Endothelial cell of umbilical vein (primary cell): ENCODE data around the gene FAM222B. TPM values are rescaled to one million over a fixed set of nuclear protein-coding genes. Genes with fewer than 3 reads are reported as not detected.

Source experiments
- BruUV-seq: library from RNA; stranded (reverse); fragments of 400-500 nt; replicated peaks from 2 replicates; lab custom pipeline; 2021; lab: Mats Ljungman, UMichigan
- CTCF ChIA-PET: fragments of 300-600, 350-600 bp; sonication (Branson Sonifier 250); formaldehyde crosslinking; loops from one replicate; lab custom pipeline; 2021; ENCODE audit warnings: antibody characterized with exemption, inconsistent platforms; lab: Charles Lee
- POLR2A ChIA-PET: fragments of 300-600, 350-600 bp; sonication (Branson Sonifier 250); formaldehyde crosslinking; loops from one replicate; lab custom pipeline; 2021; ENCODE audit warnings: antibody characterized with exemption, inconsistent platforms; lab: Charles Lee
- DNase-seq: peaks from one replicate; pipeline ENCODE4 v3.0.0-alpha.2; 2011; ENCODE audit warnings: low read depth, low spot score
- FAIRE-seq: peaks from 2 replicates; lab custom pipeline; 2011; peaks lifted over from hg19 to GRCh38; lab: Jason Lieb, UNC
- H2AFZ ChIP-seq: 2 replicates; pipeline ENCODE4 v1.6.0; 2012; ENCODE audit warnings: low read depth, low read length, control low read depth, inconsistent platforms
- H3K27ac ChIP-seq: 2 replicates; pipeline ENCODE4 v1.5.1; 2011; ENCODE audit warnings: low read depth, mild to moderate bottlenecking, control low read depth, low read length, moderate library complexity; ENCODE audit not compliant: insufficient read depth
- H3K27me3 ChIP-seq, 2 experiments: 2 replicates each; pipeline versions ENCODE4 v1.6.0 to v1.6.1; 2011; ENCODE audit warnings: low read length in 2 of 2, mixed read lengths in 1 of 2; ENCODE audit not compliant: control insufficient read depth in 2 of 2, insufficient read depth in 2 of 2
- H3K36me3 ChIP-seq, 2 experiments: 2 replicates in 1 of 2; 3 replicates in 1 of 2; pipeline ENCODE4 v1.5.1; 2011; ENCODE audit warnings: low read length in 2 of 2, mild to moderate bottlenecking in 1 of 2, moderate library complexity in 1 of 2; ENCODE audit not compliant: control insufficient read depth in 2 of 2, insufficient read depth in 2 of 2; ENCODE audit errors: extremely low read depth in 1 of 2
- H3K4me1 ChIP-seq: 3 replicates; pipeline ENCODE4 v1.5.1; 2011; ENCODE audit warnings: mild to moderate bottlenecking, low read length; ENCODE audit not compliant: control insufficient read depth, insufficient read depth; ENCODE audit errors: extremely low read depth
- H3K4me2 ChIP-seq: 2 replicates; pipeline ENCODE4 v1.6.1; 2011; ENCODE audit warnings: low read length, control low read depth, mixed read lengths; ENCODE audit not compliant: insufficient read depth
- H3K4me3 ChIP-seq, 3 experiments: fragments of 200-600 bp in 1 of 3; sonication (generic), shearing (Covaris generic) in 1 of 3; replicated peaks in 1 of 3; 2 replicates each; pipeline ENCODE4 v1.5.1; 2011 to 2016; ENCODE audit warnings: control low read depth in 3 of 3, low read length in 3 of 3, mild to moderate bottlenecking in 2 of 3, inconsistent platforms in 1 of 3, low read depth in 1 of 3, moderate library complexity in 1 of 3; ENCODE audit not compliant: insufficient read depth in 1 of 3
- H3K79me2 ChIP-seq: 2 replicates; pipeline ENCODE4 v1.6.0; 2012; ENCODE audit warnings: low read length, inconsistent platforms; ENCODE audit not compliant: control insufficient read depth, insufficient read depth
- H3K9ac ChIP-seq: replicated peaks from 2 replicates; pipeline ENCODE3; 2011; ENCODE audit warnings: low read length, control low read depth; ENCODE audit not compliant: insufficient read depth; ENCODE audit errors: extremely low read depth
- H3K9me1 ChIP-seq: replicated peaks from 3 replicates; pipeline ENCODE4 v1.6.0; 2011; ENCODE audit warnings: mild to moderate bottlenecking, low read length; ENCODE audit not compliant: control insufficient read depth, insufficient read depth; ENCODE audit errors: extremely low read depth
- H3K9me3 ChIP-seq: replicated peaks from 2 replicates; pipeline ENCODE4 v1.5.1; 2012; ENCODE audit warnings: low read length, inconsistent platforms; ENCODE audit not compliant: control insufficient read depth, insufficient read depth
- H4K20me1 ChIP-seq: replicated peaks from 2 replicates; pipeline ENCODE3; 2011; ENCODE audit warnings: mild to moderate bottlenecking, low read length; ENCODE audit not compliant: control insufficient read depth, insufficient read depth; ENCODE audit errors: extremely low read depth
- EZH2 ChIP-seq: IDR thresholded peaks from 2 replicates; pipeline ENCODE4 v1.6.1; 2012; ENCODE audit warnings: borderline replicate concordance, low read depth, mild to moderate bottlenecking, moderate library complexity, low read length, inconsistent platforms; ENCODE audit not compliant: severe bottlenecking
- FOS ChIP-seq: IDR thresholded peaks from 2 replicates; pipeline ENCODE4 v1.6.1; 2011; ENCODE audit warnings: mild to moderate bottlenecking, low read length, moderate library complexity, borderline replicate concordance; ENCODE audit not compliant: insufficient read depth
- GATA2 ChIP-seq: IDR thresholded peaks from 2 replicates; pipeline ENCODE4 v1.7.0; 2011; ENCODE audit warnings: low read depth, mild to moderate bottlenecking, moderate library complexity, mixed read lengths, low read length; ENCODE audit not compliant: insufficient read length, insufficient read depth
- JUN ChIP-seq: IDR thresholded peaks from 2 replicates; pipeline ENCODE4 v1.6.1; 2011; ENCODE audit warnings: borderline replicate concordance, low read depth; ENCODE audit not compliant: insufficient read length, insufficient read depth
- MYC ChIP-seq: IDR thresholded peaks from one replicate; pipeline ENCODE4 v1.6.1; 2011; ENCODE audit warnings: mild to moderate bottlenecking, low read depth, low read length
- POLR2A ChIP-seq: IDR thresholded peaks from 2 replicates; pipeline ENCODE4 v1.6.1; 2012; ENCODE audit warnings: low read depth, mild to moderate bottlenecking, control low read depth, low read length
- POLR2AphosphoS5 ChIP-seq: IDR thresholded peaks from 2 replicates; pipeline ENCODE4 v1.6.1; 2012; ENCODE audit warnings: low read depth, mild to moderate bottlenecking, control low read depth, low read length, moderate library complexity; ENCODE audit not compliant: insufficient read depth
- dilution Hi-C: fragments of 300-500 bp; cut with MboI; formaldehyde crosslinking; loops from one replicate; pipeline ENCODE4 v1.15.0; 2019; ENCODE audit warnings: low sequenced_read_pairs; ENCODE audit not compliant: extremely low pct_ligation_motif_present
- intact Hi-C: fragments of 100-400 bp; cut with micrococcal nuclease; formaldehyde crosslinking; loops from one replicate; pipeline ENCODE4 v1.10.0; 2022
- polyA plus RNA-seq, 4 experiments: library from polyadenylated mRNA; depleted of rRNA in 3 of 4; stranded (reverse) in 3 of 4; unstranded in 1 of 4; fragments of >200 nt; gene quantifications; 2 replicates each; pipeline versions ENCODE4 v1.2.1 to v1.2.3, GENCODE V29; 2011 to 2012; ENCODE audit warnings: missing spikeins in 1 of 4
- total RNA-seq: library from RNA; stranded (reverse); gene quantifications from 2 replicates; pipeline ENCODE4 v1.2.3, GENCODE V29; 2021
- TF ChIP-seq, protein P1 (sequence below), 2 donors: IDR thresholded peaks; 1 replicate in 1 of 2; 2 replicates in 1 of 2; pipeline ENCODE4 v1.5.1; 2011; ENCODE audit warnings: low read length in 2 of 2, mild to moderate bottlenecking in 2 of 2, moderate library complexity in 2 of 2, control low read depth in 1 of 2, inconsistent platforms in 1 of 2, low read depth in 1 of 2; ENCODE audit not compliant: insufficient read depth in 1 of 2; ENCODE audit errors: extremely low read depth in 1 of 2
- TF ChIP-seq, protein P2 (sequence below): IDR thresholded peaks from 2 replicates; pipeline ENCODE4 v1.6.1; 2011; ENCODE audit not compliant: insufficient read depth, insufficient read length

Gene FAM222B
- total and polyA plus RNA-seq, 2 donors (not counting 3 experiments of a cell fraction or from before 2014, with no cell fraction given), result 21.1 to 30.6 TPM

DNA sequence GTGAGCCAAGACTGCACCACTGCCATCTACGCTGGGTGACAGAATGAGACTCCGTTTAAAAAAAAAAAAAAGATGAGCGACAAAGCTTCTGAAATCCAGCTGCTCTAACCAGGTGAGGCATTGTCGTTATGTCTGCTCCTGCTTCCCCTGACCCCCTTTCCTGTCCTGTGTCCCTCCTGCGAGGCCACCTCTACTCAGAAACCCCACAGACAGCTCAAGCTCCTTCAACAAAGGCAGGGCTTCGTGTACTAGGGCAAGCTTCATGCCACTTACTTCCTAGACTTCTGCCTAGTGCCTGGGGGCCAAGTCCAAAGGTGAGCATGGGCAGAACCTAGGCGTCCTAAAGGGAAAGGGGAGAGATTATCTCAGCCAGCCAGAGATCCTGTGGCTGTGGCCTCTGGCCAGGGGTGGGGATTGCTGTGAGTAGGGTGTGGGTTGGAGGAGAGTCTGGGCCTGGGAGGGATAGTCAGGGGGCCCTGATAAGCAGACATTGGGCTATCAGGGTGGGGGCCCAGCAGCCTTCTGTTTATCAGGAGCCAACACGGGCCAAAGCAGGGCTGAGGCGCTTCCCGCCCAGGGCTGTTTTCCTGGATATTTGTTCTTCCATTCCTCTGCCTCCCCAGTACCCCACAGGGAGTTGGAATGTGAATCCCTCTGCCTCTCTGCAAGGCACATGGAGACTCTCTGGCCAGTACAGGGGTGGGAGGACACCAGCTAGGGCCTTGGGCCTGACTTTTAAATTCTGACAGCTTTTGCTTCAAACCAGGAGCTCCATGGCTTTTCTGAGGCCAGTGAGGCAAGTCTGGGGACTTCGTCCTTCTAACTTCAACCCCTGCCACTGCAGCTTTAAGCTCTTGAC, 22.6 kb upstream of the FAM222B start:
- no peak overlapping the region for H3K4me3 ChIP-seq
- no peaks in the 10 kb centered on the region for H4K20me1 ChIP-seq
- DNase-seq (peak; percentile 44), FAIRE-seq (peak; percentile 24)
- TF ChIP-seq, protein P1, sequence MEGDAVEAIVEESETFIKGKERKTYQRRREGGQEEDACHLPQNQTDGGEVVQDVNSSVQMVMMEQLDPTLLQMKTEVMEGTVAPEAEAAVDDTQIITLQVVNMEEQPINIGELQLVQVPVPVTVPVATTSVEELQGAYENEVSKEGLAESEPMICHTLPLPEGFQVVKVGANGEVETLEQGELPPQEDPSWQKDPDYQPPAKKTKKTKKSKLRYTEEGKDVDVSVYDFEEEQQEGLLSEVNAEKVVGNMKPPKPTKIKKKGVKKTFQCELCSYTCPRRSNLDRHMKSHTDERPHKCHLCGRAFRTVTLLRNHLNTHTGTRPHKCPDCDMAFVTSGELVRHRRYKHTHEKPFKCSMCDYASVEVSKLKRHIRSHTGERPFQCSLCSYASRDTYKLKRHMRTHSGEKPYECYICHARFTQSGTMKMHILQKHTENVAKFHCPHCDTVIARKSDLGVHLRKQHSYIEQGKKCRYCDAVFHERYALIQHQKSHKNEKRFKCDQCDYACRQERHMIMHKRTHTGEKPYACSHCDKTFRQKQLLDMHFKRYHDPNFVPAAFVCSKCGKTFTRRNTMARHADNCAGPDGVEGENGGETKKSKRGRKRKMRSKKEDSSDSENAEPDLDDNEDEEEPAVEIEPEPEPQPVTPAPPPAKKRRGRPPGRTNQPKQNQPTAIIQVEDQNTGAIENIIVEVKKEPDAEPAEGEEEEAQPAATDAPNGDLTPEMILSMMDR (IDR thresholded peaks at IDR 0.05; ENCODE audit: extremely low read depth in 1 of 2, insufficient read depth in 1 of 2, low read depth in 1 of 2, low read length in 2 of 2), result no peak
- TF ChIP-seq GATA2 (no peak), POLR2AphosphoS5 (no peak), MYC (no peak), POLR2A (no peak), EZH2 (no peak), FOS (no peak), JUN (no peak)
- TF ChIP-seq, protein P2, sequence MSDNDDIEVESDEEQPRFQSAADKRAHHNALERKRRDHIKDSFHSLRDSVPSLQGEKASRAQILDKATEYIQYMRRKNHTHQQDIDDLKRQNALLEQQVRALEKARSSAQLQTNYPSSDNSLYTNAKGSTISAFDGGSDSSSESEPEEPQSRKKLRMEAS, result no peak
- intact Hi-C loops, result no loop called here
- CTCF ChIA-PET, result interaction anchor here (0.6 to 1.8 kb wide), 13 partner anchors 9 to 138 kb away, joined by 3 to 11 read pairs (median 4); partner anchors contain the start of gene FLOT2
- BruUV-seq, result no TSS peak
- no peaks in the 10 kb centered on the region for H3K79me2 ChIP-seq
- peaks cover 0 to 7% of the 10 kb centered on the region in 2 experiments for H3K36me3 ChIP-seq
- peak overlapping the region; percentile 44 for H3K9ac ChIP-seq
- H3K27me3 ChIP-seq, result no peaks in the 10 kb centered on the region
- dilution Hi-C loops, result no loop called here
- peak overlapping the region; percentile 85 for H3K27ac ChIP-seq
- H3K9me1 ChIP-seq, result no peaks in the 10 kb centered on the region
- POLR2A ChIA-PET, result no interaction called here
- H2AFZ ChIP-seq, result peak overlapping the region; percentile 61
- peak overlapping the region; percentile 25 for H3K4me2 ChIP-seq
- peaks cover 13% of the 10 kb centered on the region for H3K4me1 ChIP-seq
- no peaks in the 10 kb centered on the region for H3K9me3 ChIP-seq
